Measurements from ENCODE around the gene NCSTN. TPM values are rescaled to one million over a fixed set of nuclear protein-coding genes. Genes with fewer than 3 reads are reported as not detected.

The NCSTN gene
- polyA plus RNA-seq, 4 donors = 50.1 to 138 (median 59.6) TPM

DNA sequence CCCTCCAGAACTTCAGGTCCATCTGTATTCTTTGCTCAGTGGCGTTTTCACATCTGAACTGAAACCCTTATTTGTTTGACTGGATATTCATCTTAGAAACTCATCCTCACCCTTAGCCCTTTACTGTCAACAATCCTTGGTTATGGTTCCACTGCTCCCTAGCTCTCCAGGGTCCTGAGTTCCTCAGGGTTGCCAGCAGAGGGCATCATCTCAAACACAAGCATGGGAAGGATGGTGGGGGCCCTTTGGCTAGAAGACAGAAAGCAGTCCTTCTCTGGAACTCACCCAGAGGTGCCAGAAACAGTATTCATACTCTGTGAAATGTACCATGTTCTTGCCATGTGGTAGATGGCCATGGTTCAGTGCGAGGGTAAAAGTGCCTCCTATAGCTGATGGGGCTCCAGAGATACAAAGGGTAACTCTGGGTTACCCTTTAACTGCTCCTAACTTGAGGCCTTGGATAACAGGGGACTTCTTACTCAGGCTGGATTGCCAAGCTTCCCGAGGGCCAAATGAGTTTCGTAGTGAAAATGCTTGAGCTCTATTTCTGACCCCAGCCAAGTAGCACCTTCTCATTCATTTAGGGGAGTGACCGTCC lies 11.3 kb downstream of the NCSTN start:
- 71 to 89% (median 88%) methylated on average over 5 of the region's 5 CpGs for WGBS, 3 donors
- H3K9me3 ChIP-seq (ENCODE audit: control insufficient read depth in 2 of 2, insufficient read depth in 1 of 2, low read depth in 1 of 2, low read length in 1 of 2) = no peaks in the 10 kb centered on the region
- DNase-seq = peak in 1 of 2 donors; percentile 24
- H3K4me1 ChIP-seq (ENCODE audit: control insufficient read depth in 3 of 3, insufficient read depth in 2 of 3, low read depth in 1 of 3, low read length in 2 of 3) = no peaks in the 10 kb centered on the region
- no peaks in the 10 kb centered on the region for H3K27me3 ChIP-seq (ENCODE audit: control insufficient read depth in 3 of 3, insufficient read depth in 3 of 3, low read length in 3 of 3)
- FAIRE-seq = no peak
- H3K4me3 ChIP-seq (ENCODE audit: low read depth in 1 of 3, low read length in 3 of 3) = no peak overlapping the region
- no peak overlapping the region for H3K27ac ChIP-seq (ENCODE audit: low read depth in 1 of 3, low read length in 2 of 3)
- peaks cover 31 to 73% (median 63%) of the 10 kb centered on the region in 3 donors for H3K36me3 ChIP-seq (ENCODE audit: control insufficient read depth in 3 of 3, insufficient read depth in 2 of 3, low read depth in 1 of 3, low read length in 3 of 3)

DNA sequence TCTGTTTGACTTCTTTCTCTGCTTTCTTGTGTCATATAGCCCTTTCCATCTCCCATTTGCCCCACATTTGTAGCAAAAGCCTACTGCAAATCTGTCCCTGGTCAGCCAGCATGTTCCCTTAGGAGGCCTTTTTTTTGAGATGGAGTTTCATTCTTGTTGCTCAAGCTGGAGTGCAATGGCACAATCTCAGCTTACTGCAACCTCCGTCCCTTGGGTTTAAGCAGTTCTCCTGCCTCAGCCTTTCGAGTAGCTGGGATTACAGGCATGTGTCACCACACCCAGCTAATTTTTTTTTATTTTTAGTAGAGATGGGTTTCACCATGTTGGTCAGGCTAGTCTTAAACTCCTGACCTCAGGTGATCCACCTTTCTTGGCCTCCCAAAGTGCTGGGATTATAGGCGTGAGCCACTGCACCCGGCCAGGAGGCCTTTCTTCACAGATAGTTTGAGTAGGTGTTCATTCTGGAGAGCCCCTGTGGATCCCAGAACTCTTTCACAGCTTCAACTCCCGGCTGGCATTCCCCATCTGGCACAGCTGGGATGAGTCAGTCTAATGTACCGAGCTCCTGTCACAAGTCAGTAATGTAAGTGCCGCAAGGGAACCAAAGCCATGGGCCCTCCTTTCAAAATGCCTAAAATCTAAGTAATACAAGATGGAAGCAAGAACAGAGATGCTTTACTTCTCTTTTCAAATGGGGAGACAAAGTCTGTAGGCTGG lies 14.3 kb downstream of the NCSTN start:
- Histone ChIP-seq H3K27ac (ENCODE audit: low read depth in 1 of 3, low read length in 2 of 3) (no peak overlapping the region), H3K4me1 (ENCODE audit: control insufficient read depth in 3 of 3, insufficient read depth in 2 of 3, low read depth in 1 of 3, low read length in 2 of 3) (no peaks in the 10 kb centered on the region), H3K36me3 (ENCODE audit: control insufficient read depth in 3 of 3, insufficient read depth in 2 of 3, low read depth in 1 of 3, low read length in 3 of 3) (peaks cover 27 to 70% (median 55%) of the 10 kb centered on the region in 3 donors), H3K4me3 (ENCODE audit: low read depth in 1 of 3, low read length in 3 of 3) (no peak overlapping the region), H3K9me3 (ENCODE audit: control insufficient read depth in 2 of 2, insufficient read depth in 1 of 2, low read depth in 1 of 2, low read length in 1 of 2) (no peaks in the 10 kb centered on the region), H3K27me3 (ENCODE audit: control insufficient read depth in 3 of 3, insufficient read depth in 3 of 3, low read length in 3 of 3) (no peaks in the 10 kb centered on the region)
- FAIRE-seq (no peak), DNase-seq (no peak)
- WGBS, 3 donors = 85 to 91% (median 88%) methylated on average over 7 of the region's 7 CpGs

DNA sequence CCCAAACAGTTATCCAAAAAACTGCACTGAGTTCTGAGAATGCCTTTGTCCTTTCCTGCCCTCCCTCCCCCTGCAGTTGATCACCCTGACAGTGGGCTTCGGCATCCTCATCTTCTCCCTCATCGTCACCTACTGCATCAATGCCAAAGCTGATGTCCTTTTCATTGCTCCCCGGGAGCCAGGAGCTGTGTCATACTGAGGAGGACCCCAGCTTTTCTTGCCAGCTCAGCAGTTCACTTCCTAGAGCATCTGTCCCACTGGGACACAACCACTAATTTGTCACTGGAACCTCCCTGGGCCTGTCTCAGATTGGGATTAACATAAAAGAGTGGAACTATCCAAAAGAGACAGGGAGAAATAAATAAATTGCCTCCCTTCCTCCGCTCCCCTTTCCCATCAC lies 14.9 kb downstream of the NCSTN start:
- Histone ChIP-seq H3K9me3 (ENCODE audit: control insufficient read depth in 2 of 2, insufficient read depth in 1 of 2, low read depth in 1 of 2, low read length in 1 of 2) (no peaks in the 10 kb centered on the region), H3K27ac (ENCODE audit: low read depth in 1 of 3, low read length in 2 of 3) (no peak overlapping the region), H3K4me1 (ENCODE audit: control insufficient read depth in 3 of 3, insufficient read depth in 2 of 3, low read depth in 1 of 3, low read length in 2 of 3) (no peaks in the 10 kb centered on the region), H3K4me3 (ENCODE audit: low read depth in 1 of 3, low read length in 3 of 3) (no peak overlapping the region), H3K27me3 (ENCODE audit: control insufficient read depth in 3 of 3, insufficient read depth in 3 of 3, low read length in 3 of 3) (no peaks in the 10 kb centered on the region), H3K36me3 (ENCODE audit: control insufficient read depth in 3 of 3, insufficient read depth in 2 of 3, low read depth in 1 of 3, low read length in 3 of 3) (peaks cover 23 to 64% (median 50%) of the 10 kb centered on the region in 3 donors)
- WGBS, 3 donors = 85 to 94% (median 93%) methylated on average over 4 of the region's 4 CpGs
- DNase-seq = no peak
- no peak for FAIRE-seq

- no peaks in the 10 kb centered on the region for H3K4me1 ChIP-seq (ENCODE audit: control insufficient read depth in 3 of 3, insufficient read depth in 2 of 3, low read depth in 1 of 3, low read length in 2 of 3)
- WGBS, 3 donors = 80 to 87% (median 87%) methylated on average over 9 of the region's 9 CpGs
- H3K9me3 ChIP-seq (ENCODE audit: control insufficient read depth in 2 of 2, insufficient read depth in 1 of 2, low read depth in 1 of 2, low read length in 1 of 2) = no peaks in the 10 kb centered on the region
- H3K4me3 ChIP-seq (ENCODE audit: low read depth in 1 of 3, low read length in 3 of 3) = no peak overlapping the region
- no peak for FAIRE-seq
- no peak for DNase-seq
- H3K27ac ChIP-seq (ENCODE audit: low read depth in 1 of 3, low read length in 2 of 3) = no peak overlapping the region
- peaks cover 18 to 50% (median 37%) of the 10 kb centered on the region in 3 donors for H3K36me3 ChIP-seq (ENCODE audit: control insufficient read depth in 3 of 3, insufficient read depth in 2 of 3, low read depth in 1 of 3, low read length in 3 of 3)
- H3K27me3 ChIP-seq (ENCODE audit: control insufficient read depth in 3 of 3, insufficient read depth in 3 of 3, low read length in 3 of 3) = no peaks in the 10 kb centered on the region
Observed at GRCh38 chr1:160359559-160360226, 16.5 kb downstream of the NCSTN start.

DNA sequence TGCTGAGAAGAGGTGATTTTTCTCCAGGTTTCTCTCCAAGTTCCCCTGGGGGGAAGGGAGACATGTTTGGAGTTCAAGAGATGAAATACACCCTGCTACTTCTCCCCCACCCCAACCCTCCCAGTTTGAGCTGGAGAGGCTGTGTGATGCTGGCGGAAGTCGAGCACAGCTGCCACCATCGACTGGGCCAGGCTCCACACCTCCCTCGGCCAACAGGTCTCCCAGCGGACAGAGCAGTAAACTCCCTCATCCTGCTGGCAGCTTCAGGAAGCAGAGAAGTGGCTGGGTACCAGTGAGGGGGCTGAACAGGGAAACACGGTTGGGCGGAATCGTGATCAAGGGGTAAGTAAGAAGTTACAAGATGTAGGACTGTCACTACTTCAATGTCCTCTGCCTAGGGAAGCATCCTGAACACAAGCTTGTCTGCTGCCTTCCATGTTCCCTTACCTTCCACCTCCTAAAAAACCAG lies 17.1 kb downstream of the NCSTN start:
- FAIRE-seq (no peak), DNase-seq (no peak)
- Histone ChIP-seq H3K27me3 (ENCODE audit: control insufficient read depth in 3 of 3, insufficient read depth in 3 of 3, low read length in 3 of 3) (no peaks in the 10 kb centered on the region), H3K4me1 (ENCODE audit: control insufficient read depth in 3 of 3, insufficient read depth in 2 of 3, low read depth in 1 of 3, low read length in 2 of 3) (no peaks in the 10 kb centered on the region), H3K36me3 (ENCODE audit: control insufficient read depth in 3 of 3, insufficient read depth in 2 of 3, low read depth in 1 of 3, low read length in 3 of 3) (peaks cover 16 to 48% (median 32%) of the 10 kb centered on the region in 3 donors), H3K27ac (ENCODE audit: low read depth in 1 of 3, low read length in 2 of 3) (no peak overlapping the region), H3K4me3 (ENCODE audit: low read depth in 1 of 3, low read length in 3 of 3) (no peak overlapping the region), H3K9me3 (ENCODE audit: control insufficient read depth in 2 of 2, insufficient read depth in 1 of 2, low read depth in 1 of 2, low read length in 1 of 2) (no peaks in the 10 kb centered on the region)
- 86 to 88% (median 87%) methylated on average over 8 of the region's 8 CpGs for WGBS, 3 donors

DNA sequence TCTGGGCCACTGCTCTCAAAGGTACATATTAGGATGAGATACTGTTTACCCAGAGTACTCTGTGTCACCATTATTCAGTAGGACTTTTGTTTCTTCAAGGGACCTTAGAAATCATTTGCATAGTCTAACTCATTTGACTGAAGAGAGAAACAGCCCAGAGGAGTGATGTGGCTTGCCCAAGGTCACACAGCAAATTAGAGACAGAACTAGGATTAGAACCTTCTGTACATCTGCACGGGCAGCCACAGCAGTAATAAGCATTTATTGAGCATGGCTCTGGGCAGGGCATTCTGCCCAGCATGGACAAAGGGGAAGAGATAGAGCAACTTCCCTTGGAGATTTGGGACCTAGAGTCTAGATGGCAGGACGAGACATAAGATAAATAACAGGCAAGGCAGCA lies 18.0 kb downstream of the NCSTN start:
- DNase-seq (no peak), FAIRE-seq (no peak)
- Histone ChIP-seq H3K27me3 (ENCODE audit: control insufficient read depth in 3 of 3, insufficient read depth in 3 of 3, low read length in 3 of 3) (no peaks in the 10 kb centered on the region), H3K36me3 (ENCODE audit: control insufficient read depth in 3 of 3, insufficient read depth in 2 of 3, low read depth in 1 of 3, low read length in 3 of 3) (peaks cover 13 to 39% (median 23%) of the 10 kb centered on the region in 3 donors), H3K27ac (ENCODE audit: low read depth in 1 of 3, low read length in 2 of 3) (no peak overlapping the region), H3K4me3 (ENCODE audit: low read depth in 1 of 3, low read length in 3 of 3) (no peak overlapping the region), H3K9me3 (ENCODE audit: control insufficient read depth in 2 of 2, insufficient read depth in 1 of 2, low read depth in 1 of 2, low read length in 1 of 2) (no peaks in the 10 kb centered on the region), H3K4me1 (ENCODE audit: control insufficient read depth in 3 of 3, insufficient read depth in 2 of 3, low read depth in 1 of 3, low read length in 2 of 3) (no peaks in the 10 kb centered on the region)
- WGBS, 3 donors = 67 to 84% (median 78%) methylated on average over 2 of the region's 2 CpGs

GRCh38 chr1:160361814-160362167 lies 18.6 kb downstream of the NCSTN start:
- Histone ChIP-seq H3K27ac (ENCODE audit: low read depth in 1 of 3, low read length in 2 of 3) (no peak overlapping the region), H3K4me3 (ENCODE audit: low read depth in 1 of 3, low read length in 3 of 3) (no peak overlapping the region), H3K36me3 (ENCODE audit: control insufficient read depth in 3 of 3, insufficient read depth in 2 of 3, low read depth in 1 of 3, low read length in 3 of 3) (peaks cover 8 to 34% (median 17%) of the 10 kb centered on the region in 3 donors), H3K4me1 (ENCODE audit: control insufficient read depth in 3 of 3, insufficient read depth in 2 of 3, low read depth in 1 of 3, low read length in 2 of 3) (no peaks in the 10 kb centered on the region), H3K27me3 (ENCODE audit: control insufficient read depth in 3 of 3, insufficient read depth in 3 of 3, low read length in 3 of 3) (no peaks in the 10 kb centered on the region), H3K9me3 (ENCODE audit: control insufficient read depth in 2 of 2, insufficient read depth in 1 of 2, low read depth in 1 of 2, low read length in 1 of 2) (no peaks in the 10 kb centered on the region)
- FAIRE-seq = no peak
- 81 to 89% (median 88%) methylated on average over 4 of the region's 4 CpGs for WGBS, 3 donors
- DNase-seq = no peak

- H3K4me1 ChIP-seq (ENCODE audit: control insufficient read depth in 3 of 3, insufficient read depth in 2 of 3, low read depth in 1 of 3, low read length in 2 of 3) = no peaks in the 10 kb centered on the region
- DNase-seq (no peak), FAIRE-seq (no peak)
- H3K27me3 ChIP-seq (ENCODE audit: control insufficient read depth in 3 of 3, insufficient read depth in 3 of 3, low read length in 3 of 3) = no peaks in the 10 kb centered on the region
- 75 to 77% (median 75%) methylated on average over 9 of the region's 9 CpGs for WGBS, 3 donors
- H3K36me3 ChIP-seq (ENCODE audit: control insufficient read depth in 3 of 3, insufficient read depth in 2 of 3, low read depth in 1 of 3, low read length in 3 of 3) = peaks cover 7 to 28% (median 17%) of the 10 kb centered on the region in 3 donors
- H3K9me3 ChIP-seq (ENCODE audit: control insufficient read depth in 2 of 2, insufficient read depth in 1 of 2, low read depth in 1 of 2, low read length in 1 of 2) = no peaks in the 10 kb centered on the region
- no peak overlapping the region for H3K4me3 ChIP-seq (ENCODE audit: low read depth in 1 of 3, low read length in 3 of 3)
- H3K27ac ChIP-seq (ENCODE audit: low read depth in 1 of 3, low read length in 2 of 3) = no peak overlapping the region
Observed at GRCh38 chr1:160362168-160362957, 19.2 kb downstream of the NCSTN start.
